ENCODE measurements around the gene ENO2. TPM values are rescaled to one million over a fixed set of nuclear protein-coding genes. Genes with fewer than 3 reads are reported as not detected.

ENO2 gene
- total RNA-seq, 1 donor from 2014 or later, result 5.3 TPM

GRCh38 chr12:6963791-6964413 lies 49.5 kb downstream of the ENO2 start:
- Mint-ChIP-seq H3K36me3 (ENCODE audit: low read depth, unreplicated experiment) (peaks cover 21% of the 10 kb centered on the region), H3K9me3 (ENCODE audit: unreplicated experiment) (no peaks in the 10 kb centered on the region), H3K27me3 (ENCODE audit: unreplicated experiment) (peaks cover 7% of the 10 kb centered on the region), H3K27ac (ENCODE audit: unreplicated experiment) (no peak overlapping the region), H3K4me1 (ENCODE audit: unreplicated experiment) (peaks cover 36% of the 10 kb centered on the region), H3K4me3 (ENCODE audit: unreplicated experiment) (no peak overlapping the region)
- TF ChIP-seq CTCF (IDR thresholded peaks at IDR 0.05; ENCODE audit: unreplicated experiment), result no peak
- DNase-seq (ENCODE audit: low spot score), result no peak

GRCh38 chr12:6964605-6965025 lies 50.2 kb downstream of the ENO2 start:
- Mint-ChIP-seq H3K27ac (ENCODE audit: unreplicated experiment) (no peak overlapping the region), H3K36me3 (ENCODE audit: low read depth, unreplicated experiment) (peaks cover 27% of the 10 kb centered on the region), H3K4me3 (ENCODE audit: unreplicated experiment) (no peak overlapping the region), H3K27me3 (ENCODE audit: unreplicated experiment) (peaks cover 12% of the 10 kb centered on the region), H3K9me3 (ENCODE audit: unreplicated experiment) (no peaks in the 10 kb centered on the region), H3K4me1 (ENCODE audit: unreplicated experiment) (peaks cover 35% of the 10 kb centered on the region)
- TF ChIP-seq CTCF (IDR thresholded peaks at IDR 0.05; ENCODE audit: unreplicated experiment), result no peak
- no peak for DNase-seq (ENCODE audit: low spot score)

- Mint-ChIP-seq H3K4me1 (ENCODE audit: unreplicated experiment) (peaks cover 39% of the 10 kb centered on the region), H3K27me3 (ENCODE audit: unreplicated experiment) (peaks cover 12% of the 10 kb centered on the region)
Measured at GRCh38 chr12:6965026-6965661, 50.8 kb downstream of the ENO2 start.

GRCh38 chr12:6965714-6966113 lies 51.3 kb downstream of the ENO2 start:
- Mint-ChIP-seq H3K27me3 (ENCODE audit: unreplicated experiment) (peaks cover 14% of the 10 kb centered on the region), H3K9me3 (ENCODE audit: unreplicated experiment) (no peaks in the 10 kb centered on the region), H3K27ac (ENCODE audit: unreplicated experiment) (peak overlapping the region; percentile 36), H3K36me3 (ENCODE audit: low read depth, unreplicated experiment) (peaks cover 27% of the 10 kb centered on the region), H3K4me3 (ENCODE audit: unreplicated experiment) (peak overlapping the region; percentile 80), H3K4me1 (ENCODE audit: unreplicated experiment) (peaks cover 40% of the 10 kb centered on the region)
- DNase-seq (ENCODE audit: low spot score), result no peak
- TF ChIP-seq CTCF (IDR thresholded peaks at IDR 0.05; ENCODE audit: unreplicated experiment), result no peak

More at GRCh38 chr12:6965026-6965661, 50.8 kb downstream of the ENO2 start:
- Mint-ChIP-seq H3K9me3 (ENCODE audit: unreplicated experiment) (no peaks in the 10 kb centered on the region), H3K36me3 (ENCODE audit: low read depth, unreplicated experiment) (peaks cover 27% of the 10 kb centered on the region), H3K27ac (ENCODE audit: unreplicated experiment) (peak overlapping the region; percentile 77), H3K4me3 (ENCODE audit: unreplicated experiment) (peak overlapping the region; percentile 80)
- DNase-seq (ENCODE audit: low spot score), result peak; percentile 86
- TF ChIP-seq CTCF (IDR thresholded peaks at IDR 0.05; ENCODE audit: unreplicated experiment), result peak; percentile 92

- peak overlapping the region; percentile 61 for H3K27ac Mint-ChIP-seq (ENCODE audit: unreplicated experiment)
- TF ChIP-seq CTCF (IDR thresholded peaks at IDR 0.05; ENCODE audit: unreplicated experiment), result no peak
Measured at GRCh38 chr12:6966351-6966750, 52.0 kb downstream of the ENO2 start.

More at GRCh38 chr12:6966351-6966750, 52.0 kb downstream of the ENO2 start:
- Mint-ChIP-seq H3K27me3 (ENCODE audit: unreplicated experiment) (peaks cover 18% of the 10 kb centered on the region), H3K9me3 (ENCODE audit: unreplicated experiment) (no peaks in the 10 kb centered on the region), H3K4me3 (ENCODE audit: unreplicated experiment) (peak overlapping the region; percentile 80), H3K36me3 (ENCODE audit: low read depth, unreplicated experiment) (peaks cover 31% of the 10 kb centered on the region), H3K4me1 (ENCODE audit: unreplicated experiment) (peaks cover 44% of the 10 kb centered on the region)
- DNase-seq (ENCODE audit: low spot score), result no peak

All from endothelial cell (in vitro differentiated cells).